WTC11 (cell line): Measurements from ENCODE around the gene OR1D5. TPM values are rescaled to one million over a fixed set of nuclear protein-coding genes. Genes with fewer than 3 reads are reported as not detected.

Source experiments
- ATAC-seq: fragments of 200-7000 bp; cut with Tn5 transposase; 2 replicates; pipeline ENCODE4 v1.10.0; 2021; ENCODE audit warnings: mild to moderate bottlenecking, moderate library complexity
- CTCF ChIA-PET: fragments of 300-600 bp; sonication (Branson Sonifier 250); formaldehyde crosslinking; loops from one replicate; lab custom pipeline; 2021; ENCODE audit warnings: antibody characterized with exemption; lab: Charles Lee
- POLR2A ChIA-PET: fragments of 350-600 bp; sonication (Branson Sonifier 250); formaldehyde crosslinking; loops from one replicate; lab custom pipeline; 2021; ENCODE audit warnings: antibody characterized with exemption; lab: Charles Lee
- DNase-seq: peaks from one replicate; pipeline ENCODE4 v3.0.0; 2021; ENCODE audit warnings: low spot score
- H3K27ac Mint-ChIP-seq: 2 replicates; pipeline ENCODE4 v1.8.0; 2021; ENCODE audit warnings: mixed read lengths
- H3K27me3 Mint-ChIP-seq: 2 replicates; pipeline ENCODE4 v1.8.0; 2021; ENCODE audit warnings: low read depth, mild to moderate bottlenecking, moderate library complexity, mixed read lengths
- H3K36me3 Mint-ChIP-seq: 2 replicates; pipeline ENCODE4 v1.8.0; 2021; ENCODE audit warnings: mixed read lengths
- H3K4me1 Mint-ChIP-seq: 2 replicates; pipeline ENCODE4 v1.8.0; 2022; ENCODE audit warnings: mixed read lengths
- H3K4me3 Mint-ChIP-seq: 2 replicates; pipeline ENCODE4 v1.8.0; 2021; ENCODE audit warnings: mild to moderate bottlenecking, moderate library complexity, mixed read lengths
- H3K9me3 Mint-ChIP-seq: 2 replicates; pipeline ENCODE4 v1.8.0; 2021; ENCODE audit warnings: mixed read lengths
- ATF3 ChIP-seq: sonication (generic); formaldehyde crosslinking; conservative IDR thresholded peaks from 2 replicates; pipeline ENCODE4 v1.8.1; 2022; ENCODE audit warnings: mild to moderate bottlenecking, missing genetic modification reagents
- CBFB ChIP-seq: sonication (generic); formaldehyde crosslinking; IDR thresholded peaks from 2 replicates; pipeline ENCODE4 v1.8.1; 2022; ENCODE audit warnings: mild to moderate bottlenecking, low read depth, missing genetic modification reagents
- CREM ChIP-seq: sonication (generic); formaldehyde crosslinking; IDR thresholded peaks from 2 replicates; pipeline ENCODE4 v1.8.1; 2022; ENCODE audit warnings: mild to moderate bottlenecking, missing genetic modification reagents, moderate library complexity
- E2F5 ChIP-seq: sonication (generic); formaldehyde crosslinking; IDR thresholded peaks from 2 replicates; pipeline ENCODE4 v1.8.1; 2022; ENCODE audit warnings: mild to moderate bottlenecking, moderate library complexity, missing genetic modification reagents
- GRHL2 ChIP-seq: fragments of 250-450 bp; sonication (Bioruptor Pico); IDR thresholded peaks from 2 replicates; pipeline ENCODE4 v1.8.0; 2022; ENCODE audit warnings: mild to moderate bottlenecking, moderate library complexity; ENCODE audit not compliant: insufficient replicate concordance, severe bottlenecking
- HMGXB4 ChIP-seq: sonication (generic); formaldehyde crosslinking; IDR thresholded peaks from 2 replicates; pipeline ENCODE4 v1.8.1; 2023; ENCODE audit warnings: mild to moderate bottlenecking, moderate library complexity, missing genetic modification reagents
- IRF1 ChIP-seq: sonication (generic); formaldehyde crosslinking; IDR thresholded peaks from 2 replicates; pipeline ENCODE4 v1.8.0; 2023; ENCODE audit warnings: missing genetic modification reagents
- MAX ChIP-seq: sonication (generic); formaldehyde crosslinking; IDR thresholded peaks from 2 replicates; pipeline ENCODE4 v1.8.0; 2022; ENCODE audit warnings: mild to moderate bottlenecking, missing genetic modification reagents
- ZNF512 ChIP-seq: sonication (generic); formaldehyde crosslinking; IDR thresholded peaks from 2 replicates; pipeline ENCODE4 v1.8.1; 2022; ENCODE audit warnings: missing genetic modification reagents, borderline replicate concordance
- total RNA-seq: library from RNA; stranded (reverse); gene quantifications from 3 replicates; pipeline ENCODE4 v1.2.3, GENCODE V29; 2021

Gene OR1D5
- total RNA-seq, 1 experiment from 2014 or later, result not detected

- TF ChIP-seq HMGXB4 (CRISPR knock-in tag), result no peak
- TF ChIP-seq ATF3 (CRISPR knock-in tag), result no peak
- no peak for TF ChIP-seq IRF1
- Mint-ChIP-seq H3K4me3 (no peak overlapping the region), H3K27me3 (peaks cover 2% of the 10 kb centered on the region; the same call in 1 of the 2 replicates), H3K9me3 (peaks cover 3% of the 10 kb centered on the region), H3K27ac (no peak overlapping the region), H3K4me1 (no peaks in the 10 kb centered on the region), H3K36me3 (peaks cover 5% of the 10 kb centered on the region)
- ChIA-PET POLR2A (interaction anchor here (0.6 kb wide), 1 partner anchor 43 kb away, joined by 3 read pairs; no protein-coding TSS in a partner anchor), CTCF (interaction anchor here (1.0 kb wide), 1 partner anchor 211 kb away, joined by 3 read pairs; no protein-coding TSS in a partner anchor)
- DNase-seq (no peak), ATAC-seq (no peak)
Observed at GRCh38 chr17:3037259-3037658, 26.1 kb downstream of the OR1D5 start.

GRCh38 chr17:3036800-3037199 lies 26.6 kb downstream of the OR1D5 start:
- H3K27me3 Mint-ChIP-seq, result no peaks in the 10 kb centered on the region
- H3K9me3 Mint-ChIP-seq, result no peaks in the 10 kb centered on the region
- H3K36me3 Mint-ChIP-seq, result peaks cover 3% of the 10 kb centered on the region
- ChIA-PET POLR2A (no interaction called here), CTCF (interaction anchor here (0.5 to 1.7 kb wide), 3 partner anchors 12 to 655 kb away, joined by 3 to 5 read pairs (median 3); no protein-coding TSS in a partner anchor)
- TF ChIP-seq CREM (CRISPR knock-in tag) (no peak), E2F5 (CRISPR knock-in tag) (no peak), CBFB (CRISPR knock-in tag) (no peak), GRHL2 (no peak), ZNF512 (CRISPR knock-in tag) (no peak)
- H3K27ac Mint-ChIP-seq, result no peak overlapping the region
- no peak for DNase-seq
- no peak overlapping the region for H3K4me3 Mint-ChIP-seq
- ATAC-seq, result no peak
- H3K4me1 Mint-ChIP-seq, result no peaks in the 10 kb centered on the region

- no peaks in the 10 kb centered on the region for H3K4me1 Mint-ChIP-seq
- TF ChIP-seq ZNF512 (CRISPR knock-in tag) (no peak), MAX (CRISPR knock-in tag) (no peak)
- H3K4me3 Mint-ChIP-seq, result no peak overlapping the region
- H3K27me3 Mint-ChIP-seq, result no peaks in the 10 kb centered on the region
- no peak overlapping the region for H3K27ac Mint-ChIP-seq
- H3K36me3 Mint-ChIP-seq, result peaks cover 3% of the 10 kb centered on the region
- ChIA-PET POLR2A (no interaction called here), CTCF (interaction anchor here (1.7 kb wide), 1 partner anchor 13 kb away, joined by 5 read pairs; no protein-coding TSS in a partner anchor)
- ATAC-seq (no peak), DNase-seq (no peak)
- no peaks in the 10 kb centered on the region for H3K9me3 Mint-ChIP-seq
Observed at GRCh38 chr17:3035968-3036280, 27.5 kb downstream of the OR1D5 start.
